NCI-H774 (cell line): Measurements from ENCODE around the gene FAM151A.

Experiments
- DNase-seq: peaks from one replicate; lab custom pipeline; 2025; lab: John Stamatoyannopoulos, UW

Gene FAM151A

DNA sequence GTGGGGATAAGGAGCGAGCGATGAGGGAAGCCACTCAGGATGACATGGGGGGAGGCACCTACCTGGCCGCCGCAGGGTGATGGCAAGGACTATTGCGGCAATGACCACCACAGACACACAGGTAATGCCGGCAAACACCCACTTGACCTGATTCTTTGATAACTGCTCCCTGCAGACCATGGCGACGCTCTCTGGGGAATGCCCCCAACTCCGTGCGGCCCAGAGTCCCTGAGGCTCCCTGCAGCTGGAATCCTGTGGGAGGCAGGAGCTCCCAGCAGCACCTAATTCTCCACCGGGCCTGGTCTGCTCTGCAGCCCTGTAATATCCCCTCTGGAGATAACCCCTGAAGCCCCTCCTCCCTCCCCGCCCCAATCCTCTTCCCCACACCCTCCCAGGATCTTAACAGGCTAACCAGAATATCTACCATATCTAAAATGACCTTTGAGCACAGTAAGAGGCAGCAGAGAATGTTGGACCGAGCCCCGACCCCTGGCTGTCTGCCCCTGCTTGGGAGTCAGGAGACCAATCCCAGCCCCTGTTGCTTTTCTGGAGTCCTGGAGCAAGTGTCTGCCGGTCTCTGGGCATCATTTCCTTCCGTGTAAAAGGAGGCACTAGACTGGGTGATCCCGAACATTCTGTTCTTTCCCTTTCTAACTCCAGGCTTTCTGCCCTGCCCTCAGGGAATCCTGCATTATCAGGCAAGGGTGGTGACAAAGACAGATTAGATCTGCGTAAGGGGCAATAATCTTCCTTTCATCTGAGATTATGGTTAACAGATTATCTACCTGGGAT is at the start of gene FAM151A:
Gene FAM151A, minus strand, starts transcription at position 310 of the 792 bp plus-strand sequence. Its CDS starts 130 bp downstream, at position 180.
- DNase-seq = no peak

DNA sequence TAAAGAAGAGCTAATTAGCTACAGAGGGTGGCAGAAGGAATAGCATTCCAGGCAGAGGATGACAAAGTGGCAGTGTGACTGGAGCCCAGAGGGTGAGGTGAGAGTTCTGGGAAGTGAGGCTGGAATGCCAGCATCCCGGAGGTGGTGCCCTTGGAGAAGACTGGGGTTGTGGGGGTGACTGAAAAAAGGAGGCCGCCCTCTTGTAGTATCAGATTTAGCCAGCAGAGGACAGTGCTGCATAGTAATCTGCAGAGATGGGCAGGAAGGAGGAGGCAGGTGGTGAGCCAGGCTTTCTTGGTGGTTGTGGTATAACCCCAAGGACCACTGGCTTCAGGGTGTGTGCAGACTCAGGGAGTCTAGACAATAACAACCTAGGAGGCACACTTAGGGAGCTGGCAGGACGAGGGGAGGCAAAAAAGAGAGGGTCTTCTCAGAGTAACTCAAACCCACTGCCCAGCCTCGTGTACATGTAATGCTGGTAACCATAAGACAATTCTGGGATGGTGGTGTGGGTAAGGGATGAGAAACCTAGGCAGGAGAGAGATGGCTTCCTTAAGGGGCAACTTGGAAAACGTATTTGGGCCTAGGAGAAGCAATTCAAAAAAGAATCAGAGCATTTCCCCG is 48.8 kb upstream of the FAM151A start:
- DNase-seq = peak; percentile 54

DNA sequence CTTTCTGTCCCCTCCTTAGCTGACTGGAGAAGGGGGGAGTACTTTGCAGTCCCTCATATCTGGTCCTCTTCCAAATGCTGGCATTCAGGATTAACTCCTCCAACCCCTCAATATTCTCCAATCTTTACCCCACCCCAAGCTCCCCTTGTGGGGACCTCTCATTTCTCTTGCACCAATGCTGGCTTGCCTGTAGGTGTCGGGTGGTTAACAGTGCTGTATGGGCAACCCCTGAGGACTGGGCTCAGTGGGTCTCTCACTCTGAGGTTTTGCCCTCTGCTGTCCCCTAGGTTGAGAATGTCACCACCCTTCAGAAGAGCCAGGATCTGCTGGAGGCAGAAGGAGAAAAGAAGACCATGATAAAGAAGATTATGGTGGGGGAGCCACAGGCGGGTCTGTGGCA is 45.2 kb upstream of the FAM151A start:
- no peak for DNase-seq

DNA sequence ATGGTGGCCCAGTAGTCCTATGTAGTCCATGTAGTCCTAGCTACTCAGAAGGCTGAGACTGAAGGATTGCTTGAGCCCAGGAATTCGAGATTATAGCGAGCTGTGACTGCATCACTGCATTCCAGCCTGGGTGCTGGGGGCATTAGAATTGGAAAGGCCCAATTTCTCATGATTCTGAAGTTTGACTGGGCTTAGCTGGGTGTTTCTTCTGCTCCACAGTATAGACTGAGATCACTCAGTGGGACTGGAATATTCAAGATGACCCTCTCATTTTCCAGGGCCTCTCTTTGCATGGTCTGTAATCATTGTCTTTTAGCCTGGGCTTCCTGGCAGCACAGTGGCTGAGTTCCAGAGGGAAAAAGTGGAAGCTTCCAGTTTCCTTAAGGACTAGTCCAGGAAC is 44.5 kb upstream of the FAM151A start:
- DNase-seq = no peak

DNA sequence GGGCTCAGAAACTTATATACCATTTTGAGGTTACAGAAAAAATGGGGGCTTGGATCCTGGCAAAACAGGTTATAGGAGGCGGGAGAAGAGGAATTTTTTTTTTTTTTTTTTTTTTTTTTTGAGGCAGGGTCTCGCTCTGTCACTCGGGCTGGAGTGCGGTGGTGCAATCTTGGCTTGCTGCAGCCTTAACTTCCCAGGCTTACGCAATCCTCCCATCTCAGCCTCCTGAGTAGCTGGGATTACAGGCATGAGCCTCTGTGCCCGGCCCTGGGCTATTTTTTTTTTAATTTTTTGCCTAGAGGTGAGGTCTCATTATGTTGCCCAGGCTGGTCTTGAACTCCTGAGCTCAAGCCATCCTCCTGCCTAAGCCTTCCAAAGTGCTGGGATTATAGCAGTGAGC is 43.0 kb upstream of the FAM151A start:
- DNase-seq = no peak

DNA sequence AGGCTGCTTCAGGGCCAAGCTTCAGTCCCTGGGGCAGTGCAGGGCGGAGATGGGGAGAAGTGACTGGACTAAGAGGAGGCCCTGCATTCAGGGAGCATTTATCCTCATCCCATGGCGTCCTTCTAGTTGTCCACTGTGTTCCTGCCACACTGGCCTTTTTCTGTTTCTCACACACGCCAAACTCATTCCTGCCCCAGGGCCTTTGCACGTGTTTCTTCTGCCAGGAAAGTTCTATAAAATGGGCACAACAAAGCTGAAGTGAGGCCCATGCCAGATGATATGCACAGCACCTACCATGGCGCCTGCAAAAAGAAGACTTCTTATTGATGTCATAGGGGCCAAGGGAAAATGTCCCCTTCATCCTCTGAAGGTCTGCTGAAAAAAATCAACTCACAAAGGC is 42.5 kb upstream of the FAM151A start:
- no peak for DNase-seq

DNA sequence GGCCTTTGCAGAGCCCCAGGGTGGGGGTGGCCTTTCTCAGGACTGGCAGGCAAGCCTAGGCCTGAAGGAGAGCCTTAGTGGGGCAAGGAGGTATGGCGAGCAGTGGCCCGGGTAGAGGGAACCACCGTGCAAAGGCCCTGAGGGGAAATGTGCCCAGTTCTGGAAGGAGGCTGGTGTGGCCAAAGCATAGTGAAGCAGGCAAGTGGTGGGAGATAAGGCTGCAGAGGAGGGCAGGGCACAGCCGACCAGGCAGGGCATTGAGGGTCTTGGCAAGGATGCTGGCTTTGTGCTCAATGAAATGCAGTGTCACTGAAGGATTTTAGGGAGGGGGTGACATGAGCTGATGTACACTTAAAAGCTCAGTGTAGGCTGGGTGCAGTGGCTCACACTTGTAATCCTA is 41.0 kb upstream of the FAM151A start:
- no peak for DNase-seq

DNA sequence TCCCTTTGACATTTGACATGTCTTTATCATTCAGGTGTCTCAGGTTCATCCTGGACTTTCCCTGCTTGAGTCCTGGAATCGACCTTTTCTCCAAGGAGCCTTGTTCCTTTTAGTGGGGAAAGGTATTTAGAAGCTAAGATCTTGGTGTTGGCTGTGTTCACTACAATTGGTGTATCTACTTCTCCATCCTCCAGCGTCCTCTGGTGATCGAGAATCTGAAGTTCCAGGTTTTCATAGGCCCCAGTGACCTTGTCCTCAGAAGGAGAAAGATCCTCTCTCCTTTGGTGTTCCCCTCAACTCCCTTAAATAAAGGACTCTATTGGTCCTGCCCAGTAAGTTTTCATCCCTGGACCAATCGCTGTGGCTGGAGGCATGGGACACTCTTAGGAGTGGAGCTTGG is 40.4 kb upstream of the FAM151A start:
- DNase-seq = no peak

DNA sequence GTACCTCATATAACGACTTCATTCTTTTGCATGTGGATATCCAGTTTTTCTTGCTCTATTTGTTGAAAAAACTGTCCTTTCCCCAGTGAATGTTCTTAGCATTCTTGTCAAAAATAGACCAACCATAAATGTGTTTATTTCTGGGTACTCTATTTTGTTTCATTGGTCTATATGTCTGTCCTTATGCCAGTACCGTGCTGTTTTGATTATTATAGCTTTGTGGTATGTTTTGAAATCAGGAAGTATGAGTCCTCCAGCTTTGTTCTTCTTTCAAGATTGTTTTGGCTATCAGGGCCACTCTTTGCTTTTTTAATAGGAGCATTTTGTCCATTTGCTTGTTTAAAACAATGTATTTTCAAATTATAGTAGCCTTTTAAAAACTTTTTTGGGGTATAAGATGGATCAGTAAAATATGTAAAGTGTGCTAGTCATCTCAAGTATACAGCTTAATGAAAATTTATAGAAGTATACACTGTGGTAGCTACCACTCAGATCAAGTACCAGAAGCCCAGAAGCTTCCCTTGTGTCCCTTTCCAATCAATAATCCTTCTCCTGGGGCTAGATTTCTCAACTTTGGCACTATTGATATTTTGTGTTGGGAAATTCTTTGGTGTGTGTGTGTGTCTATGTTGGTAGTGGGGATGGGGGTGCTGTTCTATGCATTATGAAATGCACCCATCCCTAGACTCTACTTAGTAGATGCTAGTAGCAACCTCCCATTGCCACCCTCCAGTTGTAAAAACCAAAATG is 35.0 kb upstream of the FAM151A start:
- no peak for DNase-seq

DNA sequence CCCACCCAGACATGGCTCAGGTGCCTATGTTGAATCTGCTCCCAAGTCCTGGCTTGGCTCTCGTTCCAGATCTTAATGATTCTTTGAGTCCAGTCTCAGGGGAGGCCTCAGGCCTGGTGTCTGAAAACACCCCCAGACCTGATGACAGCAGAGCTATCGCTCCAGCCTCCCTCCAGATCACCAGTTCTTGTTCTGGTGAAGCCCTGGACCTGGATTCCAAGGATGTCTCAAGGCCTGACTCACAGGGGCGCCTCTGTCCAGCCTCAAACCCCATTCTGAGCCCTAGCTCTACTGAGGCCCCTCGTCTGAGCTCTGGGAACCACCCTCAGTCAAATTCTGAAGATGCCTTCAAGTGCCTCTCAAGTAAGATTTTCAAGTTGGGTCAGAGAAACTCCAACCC is 29.7 kb upstream of the FAM151A start:
- no peak for DNase-seq

DNA sequence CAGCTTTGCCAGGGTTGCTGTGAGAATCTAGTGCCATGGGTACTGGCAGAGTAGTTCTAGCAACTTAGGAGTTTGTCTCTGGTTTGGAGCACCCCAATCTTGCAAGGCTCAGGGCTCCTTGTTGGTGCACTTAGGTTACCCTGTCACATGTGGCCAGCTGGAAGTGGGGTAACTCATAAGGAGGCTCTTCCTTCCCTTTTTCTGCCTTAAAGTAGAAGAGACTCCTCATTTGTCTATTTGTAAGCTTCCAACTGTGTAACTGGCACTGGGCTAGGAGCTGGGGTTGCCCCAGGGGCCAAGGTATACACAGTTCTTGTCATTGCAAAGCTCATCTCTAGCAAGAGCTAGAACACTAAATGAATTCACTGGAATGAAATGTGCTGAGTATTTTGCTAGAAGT is 28.8 kb upstream of the FAM151A start:
- no peak for DNase-seq

DNA sequence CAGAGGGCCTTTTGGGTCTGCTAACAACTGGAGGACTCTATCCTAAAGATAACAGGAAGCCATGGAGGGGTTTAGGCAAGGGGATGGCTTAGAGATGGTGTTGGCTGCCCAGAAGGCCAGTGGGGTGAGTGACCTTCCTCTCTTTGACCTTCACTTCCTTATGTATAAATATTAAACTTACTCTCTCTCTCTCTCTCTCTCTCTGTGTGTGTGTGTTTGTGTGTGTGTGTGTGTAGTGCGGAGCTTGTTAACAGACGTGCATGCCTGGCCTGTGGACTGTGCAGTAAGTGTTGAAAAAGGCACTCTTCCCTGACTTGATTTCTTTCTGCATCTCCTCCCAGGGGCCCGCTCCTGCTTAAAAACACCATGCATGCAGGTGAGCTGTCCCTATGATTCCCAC is 28.3 kb upstream of the FAM151A start:
- DNase-seq = no peak

DNA sequence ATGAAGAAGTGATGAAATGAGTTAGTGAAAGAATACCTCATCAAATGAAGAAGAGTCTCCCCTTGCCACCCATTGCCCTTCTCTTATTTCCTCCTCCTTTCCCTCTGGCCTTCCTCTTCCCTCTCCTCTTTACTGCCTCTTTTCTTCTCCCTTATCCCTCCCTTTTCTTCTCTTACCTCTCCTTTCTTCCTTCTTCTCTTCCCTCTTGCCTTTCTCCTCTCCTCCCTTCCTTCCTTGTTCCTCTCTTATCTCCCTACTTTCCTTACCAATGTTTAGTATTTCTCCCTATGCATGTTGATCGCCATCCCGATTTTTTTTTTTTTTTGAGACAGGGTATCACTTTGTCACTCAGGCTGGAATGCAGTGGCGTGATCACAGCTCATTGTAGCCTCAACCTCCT is 27.1 kb upstream of the FAM151A start:
- no peak for DNase-seq

DNA sequence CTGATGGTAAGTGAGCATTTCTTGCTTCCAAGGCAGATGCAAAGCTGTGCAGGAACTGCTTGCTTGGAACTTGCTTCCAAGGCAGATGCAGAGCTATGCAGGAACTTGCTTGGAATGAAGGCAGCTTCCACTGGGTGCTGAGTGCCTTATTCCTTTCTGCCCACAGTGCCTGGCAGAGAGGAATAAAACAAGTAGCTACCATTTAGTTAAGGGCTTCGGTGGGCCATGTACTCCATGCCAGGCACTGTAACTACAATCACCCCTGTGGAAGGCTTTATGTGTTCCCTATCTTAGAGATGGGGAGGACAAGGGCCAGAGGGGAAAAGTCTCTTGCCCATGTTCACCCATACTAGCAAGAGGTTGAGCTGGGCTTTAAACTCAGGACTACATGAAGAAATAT is 26.6 kb upstream of the FAM151A start:
- DNase-seq = no peak

DNA sequence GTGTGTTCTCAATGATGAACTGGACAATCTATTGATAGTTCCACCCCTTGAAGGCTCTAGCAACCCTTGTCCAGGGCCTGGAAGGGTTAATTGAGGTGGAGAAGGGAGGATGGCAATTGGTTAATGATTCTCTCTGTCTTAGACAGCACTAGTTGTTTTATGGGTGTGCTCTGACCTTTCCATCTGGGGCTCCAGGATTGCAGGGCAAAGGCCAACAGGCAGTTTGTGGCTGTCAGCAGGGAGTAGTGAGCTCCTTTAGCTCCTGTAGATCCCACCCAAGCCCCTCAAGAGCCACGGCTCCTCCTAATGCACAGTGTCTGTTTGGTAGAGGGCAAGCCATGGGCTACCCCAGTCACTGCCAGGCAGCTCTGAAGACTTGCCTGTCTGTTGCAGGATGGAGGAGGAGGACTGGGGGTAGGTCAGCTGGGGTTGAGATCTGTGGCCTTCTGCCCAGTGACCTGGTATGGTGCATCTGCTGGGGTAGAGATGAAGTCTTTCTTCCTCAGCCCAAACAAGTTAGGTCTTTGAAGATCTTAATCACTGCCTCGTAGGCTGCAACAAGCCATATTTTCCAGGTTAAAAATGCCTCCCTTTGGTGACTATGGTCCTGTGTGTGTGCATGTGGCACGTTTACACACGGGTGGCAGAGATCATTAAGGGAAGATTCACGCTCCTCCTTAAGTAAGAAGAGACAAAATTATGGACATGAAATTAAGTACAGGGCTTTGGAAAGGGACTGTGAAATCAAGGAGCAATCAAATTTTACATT is 26.0 kb upstream of the FAM151A start:
- no peak for DNase-seq

DNA sequence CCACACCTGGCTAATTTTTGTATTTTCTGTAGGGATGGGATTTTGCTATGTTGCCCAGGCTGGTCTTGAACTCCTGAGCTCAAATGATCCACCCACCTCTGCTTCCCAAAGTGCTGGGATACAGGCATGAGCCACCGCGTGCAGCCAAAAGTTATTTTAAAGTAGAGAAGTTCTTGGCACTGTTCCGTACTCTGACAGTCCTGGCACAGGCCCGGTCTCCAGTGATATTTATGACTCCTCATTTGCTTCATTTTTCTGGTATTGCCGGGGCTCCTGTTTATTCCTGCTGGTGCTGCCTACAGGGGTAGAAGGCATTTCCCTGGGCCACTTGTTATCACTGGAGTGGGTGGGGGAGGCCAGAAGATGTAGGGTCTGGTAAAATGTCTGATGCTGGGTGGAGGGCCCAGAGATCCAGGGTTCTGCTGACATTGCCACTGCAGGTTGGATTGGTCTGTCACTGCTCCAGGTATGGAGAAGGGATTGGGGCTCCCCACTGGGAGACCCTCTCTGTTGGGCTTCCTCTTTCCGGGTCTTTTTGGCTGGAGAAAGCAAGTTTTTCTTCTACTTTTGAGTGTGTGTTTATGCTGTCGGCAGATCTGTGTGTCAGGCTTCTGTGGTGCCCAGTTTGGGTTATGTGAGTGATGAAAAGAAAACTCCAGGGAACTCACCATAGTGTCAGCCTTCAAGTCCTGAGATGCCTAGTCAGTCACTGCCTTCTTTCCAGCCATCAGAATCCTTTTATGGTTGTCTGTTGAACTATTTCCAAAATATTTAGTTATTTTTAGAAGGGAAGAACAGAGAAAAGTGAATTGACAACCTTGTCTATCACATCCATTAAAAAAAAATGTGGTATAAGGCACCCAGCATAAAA is 22.7 kb upstream of the FAM151A start:
- no peak for DNase-seq

DNA sequence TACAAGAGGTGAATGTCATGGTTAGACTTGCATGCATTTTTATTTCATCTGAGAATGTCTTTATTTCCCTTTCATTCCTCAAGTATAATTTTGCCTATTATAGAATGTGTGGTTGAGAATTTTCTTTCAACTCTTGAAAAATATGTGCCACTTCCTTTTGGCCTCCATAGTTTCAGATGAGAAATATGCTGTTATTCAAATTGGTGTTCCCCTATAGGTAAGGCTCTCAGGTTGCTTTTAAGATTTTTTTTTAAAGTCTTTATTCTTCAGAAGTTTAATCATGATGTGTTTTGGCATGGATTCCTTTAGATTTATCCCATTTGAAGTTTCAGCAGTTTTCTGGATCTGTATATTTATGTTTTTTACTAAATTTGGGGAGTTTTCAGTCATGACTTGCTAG is 20.4 kb upstream of the FAM151A start:
- DNase-seq = no peak

DNA sequence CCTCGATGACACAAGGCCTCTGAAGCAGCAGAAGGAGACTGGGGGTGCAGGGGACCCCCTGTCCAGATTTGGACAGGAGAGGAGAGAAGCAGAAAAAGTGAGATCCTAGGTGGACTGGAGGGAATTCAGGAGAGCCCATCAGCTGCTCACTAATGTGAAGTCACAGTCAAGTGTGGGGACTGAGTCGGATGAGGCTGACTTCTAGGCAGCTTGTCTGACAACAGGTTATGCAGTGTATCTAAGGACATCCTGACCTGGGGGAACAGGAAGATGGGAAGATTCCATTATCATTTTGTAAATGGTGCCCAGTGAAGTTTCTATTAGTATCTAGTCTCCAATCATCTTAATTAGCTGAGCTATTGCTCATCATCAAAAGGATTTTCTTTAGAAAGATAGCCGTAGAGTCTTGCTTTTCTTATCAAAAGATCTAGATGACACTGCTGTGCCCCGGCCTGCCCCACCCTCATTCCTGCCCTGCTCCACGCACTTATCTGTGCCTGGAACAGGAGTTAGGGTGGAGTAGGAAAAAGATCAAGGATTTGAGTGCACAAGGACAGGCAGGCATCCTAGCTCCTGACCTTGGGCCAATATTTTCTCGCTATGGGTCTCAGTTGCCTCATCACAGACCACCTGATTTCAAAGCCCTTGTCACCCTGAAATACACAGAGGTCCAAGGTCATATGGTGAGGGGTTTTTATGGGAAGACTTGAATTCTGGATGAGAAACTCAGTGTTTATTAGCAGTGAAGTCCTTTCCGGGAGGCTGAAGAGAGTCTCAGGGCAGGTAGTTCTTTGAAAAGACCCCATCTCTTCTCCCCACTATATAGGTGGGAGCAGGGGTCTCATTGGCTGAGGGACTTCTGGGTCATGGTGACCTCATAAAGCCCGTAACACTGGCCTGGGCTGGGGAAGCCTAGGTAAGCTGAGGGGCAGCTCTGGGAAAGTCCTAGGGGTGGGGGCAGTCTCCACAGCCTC is 17.8 kb upstream of the FAM151A start, which contains the start of gene MROH7:
Gene MROH7, plus strand, starts transcription at position 924 of the 974 bp plus-strand sequence. CDS start 11,141 bp downstream, outside the sequence.
- no peak for DNase-seq

DNA sequence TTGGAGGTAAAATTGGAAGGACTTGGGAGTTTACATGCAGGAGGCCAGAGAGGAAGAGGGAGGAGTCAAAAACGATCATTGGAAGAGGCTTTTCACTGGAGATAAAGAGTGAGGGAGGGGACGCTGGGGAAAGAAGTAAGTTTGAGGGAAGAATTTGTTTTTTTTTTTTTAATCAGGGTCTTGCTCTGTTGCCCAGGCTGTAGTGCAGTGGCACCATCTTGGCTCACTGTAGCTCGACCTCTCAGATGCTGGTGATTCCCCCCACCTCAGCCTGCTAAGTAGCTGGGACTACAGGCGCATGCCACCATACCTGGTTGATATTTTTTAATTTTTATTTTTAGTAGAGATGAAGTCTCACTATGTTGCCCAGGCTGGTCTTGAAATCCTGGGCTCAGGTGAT is 17.0 kb upstream of the FAM151A start:
- no peak for DNase-seq
